Mammary epithelial cell (primary cell): ENCODE measurements around the gene NOS3.
A peak's percentile ranks its signal among the peaks of the same experiment; 100 is the strongest.

Experiments
- CTCF ChIP-seq, 2 donors: IDR thresholded peaks in 1 of 2; conservative IDR thresholded peaks in 1 of 2; 2 replicates each; pipeline ENCODE4 v1.5.1; 2011 to 2012; ENCODE audit warnings: inconsistent platforms in 2 of 2, low read length in 2 of 2, mild to moderate bottlenecking in 2 of 2, control low read depth in 1 of 2, low read depth in 1 of 2; ENCODE audit not compliant: insufficient read depth in 1 of 2; ENCODE audit errors: extremely low read depth in 1 of 2
- EZH2 ChIP-seq: IDR thresholded peaks from 2 replicates; pipeline ENCODE4 v1.6.1; 2012; ENCODE audit warnings: low read length, inconsistent platforms, borderline replicate concordance

GRCh38 chr7:150977382-150978125 is 13.3 kb upstream of the NOS3 start:
- TF ChIP-seq CTCF (conservative IDR thresholded peaks at IDR 0.05 in 1 of 2, IDR thresholded peaks at IDR 0.05 in 1 of 2; ENCODE audit: extremely low read depth in 1 of 2, insufficient read depth in 1 of 2, low read depth in 1 of 2, low read length in 2 of 2), result no peak
- TF ChIP-seq EZH2, result peak; percentile 92
